ENCODE results near the gene TRAF6. TPM values are rescaled to one million over a fixed set of nuclear protein-coding genes. Genes with fewer than 3 reads are reported as not detected.

TRAF6 gene
- total RNA-seq, 1 experiment from 2014 or later = 10.9 TPM

GRCh38 chr11:36455658-36456111 lies 54.4 kb downstream of the TRAF6 start:
- no peaks in the 10 kb centered on the region for H3K36me3 ChIP-seq (ENCODE audit: control insufficient read depth, insufficient read depth, low read length)
- no peaks in the 10 kb centered on the region for H3K27me3 ChIP-seq (replicated peaks; ENCODE audit: control insufficient read depth, insufficient read depth, low read length)
- intact Hi-C loops (cut with micrococcal nuclease; ENCODE audit: unreplicated experiment) = no loop called here
- Mint-ChIP-seq H3K9me3 (ENCODE audit: unreplicated experiment) (no peaks in the 10 kb centered on the region), H3K4me1 (ENCODE audit: low read depth, unreplicated experiment) (peaks cover 38% of the 10 kb centered on the region), H3K27ac (ENCODE audit: unreplicated experiment) (peak overlapping the region; percentile 32), H3K27me3 (ENCODE audit: insufficient read depth, unreplicated experiment) (no peaks in the 10 kb centered on the region), H3K4me3 (ENCODE audit: unreplicated experiment) (no peak overlapping the region), H3K36me3 (ENCODE audit: insufficient read depth, unreplicated experiment) (no peaks in the 10 kb centered on the region)
- H3K9me3 ChIP-seq = no peaks in the 10 kb centered on the region
- peaks cover 35% of the 10 kb centered on the region for H3K4me1 ChIP-seq
- ChIA-PET CTCF (interaction anchor here (1.2 kb wide), 1 partner anchor 13 kb away, joined by 3 read pairs; no protein-coding TSS in a partner anchor), POLR2A (no interaction called here)
- DNase-seq = no peak
- TF ChIP-seq, protein P1, sequence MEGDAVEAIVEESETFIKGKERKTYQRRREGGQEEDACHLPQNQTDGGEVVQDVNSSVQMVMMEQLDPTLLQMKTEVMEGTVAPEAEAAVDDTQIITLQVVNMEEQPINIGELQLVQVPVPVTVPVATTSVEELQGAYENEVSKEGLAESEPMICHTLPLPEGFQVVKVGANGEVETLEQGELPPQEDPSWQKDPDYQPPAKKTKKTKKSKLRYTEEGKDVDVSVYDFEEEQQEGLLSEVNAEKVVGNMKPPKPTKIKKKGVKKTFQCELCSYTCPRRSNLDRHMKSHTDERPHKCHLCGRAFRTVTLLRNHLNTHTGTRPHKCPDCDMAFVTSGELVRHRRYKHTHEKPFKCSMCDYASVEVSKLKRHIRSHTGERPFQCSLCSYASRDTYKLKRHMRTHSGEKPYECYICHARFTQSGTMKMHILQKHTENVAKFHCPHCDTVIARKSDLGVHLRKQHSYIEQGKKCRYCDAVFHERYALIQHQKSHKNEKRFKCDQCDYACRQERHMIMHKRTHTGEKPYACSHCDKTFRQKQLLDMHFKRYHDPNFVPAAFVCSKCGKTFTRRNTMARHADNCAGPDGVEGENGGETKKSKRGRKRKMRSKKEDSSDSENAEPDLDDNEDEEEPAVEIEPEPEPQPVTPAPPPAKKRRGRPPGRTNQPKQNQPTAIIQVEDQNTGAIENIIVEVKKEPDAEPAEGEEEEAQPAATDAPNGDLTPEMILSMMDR (IDR thresholded peaks at IDR 0.05; ENCODE audit: insufficient read depth in 1 of 2, low read depth in 1 of 2, low read length in 1 of 2, severe bottlenecking in 1 of 2, unreplicated experiment in 1 of 2) = no peak
- BruUV-seq (replicated peaks) = no TSS peak
- no peak overlapping the region for H3K4me3 ChIP-seq (ENCODE audit: low read depth, low read length)

GRCh38 chr11:36454941-36455631 lies 55.0 kb downstream of the TRAF6 start:
- Mint-ChIP-seq H3K4me1 (ENCODE audit: low read depth, unreplicated experiment) (peaks cover 42% of the 10 kb centered on the region), H3K27ac (ENCODE audit: unreplicated experiment) (peak overlapping the region; percentile 32), H3K4me3 (ENCODE audit: unreplicated experiment) (no peak overlapping the region), H3K27me3 (ENCODE audit: insufficient read depth, unreplicated experiment) (no peaks in the 10 kb centered on the region), H3K36me3 (ENCODE audit: insufficient read depth, unreplicated experiment) (no peaks in the 10 kb centered on the region), H3K9me3 (ENCODE audit: unreplicated experiment) (no peaks in the 10 kb centered on the region)
- POLR2A ChIA-PET = no interaction called here
- DNase-seq = no peak
- CTCF ChIA-PET = no interaction called here
- H3K27me3 ChIP-seq (replicated peaks; ENCODE audit: control insufficient read depth, insufficient read depth, low read length) = no peaks in the 10 kb centered on the region
- TF ChIP-seq, protein P1 (IDR thresholded peaks at IDR 0.05; ENCODE audit: insufficient read depth in 1 of 2, low read depth in 1 of 2, low read length in 1 of 2, severe bottlenecking in 1 of 2, unreplicated experiment in 1 of 2) = no peak
- H3K4me1 ChIP-seq = peaks cover 35% of the 10 kb centered on the region
- no peaks in the 10 kb centered on the region for H3K36me3 ChIP-seq (ENCODE audit: control insufficient read depth, insufficient read depth, low read length)
- H3K9me3 ChIP-seq = no peaks in the 10 kb centered on the region
- BruUV-seq (replicated peaks) = no TSS peak
- intact Hi-C loops (cut with micrococcal nuclease; ENCODE audit: unreplicated experiment) = no loop called here
- no peak overlapping the region for H3K4me3 ChIP-seq (ENCODE audit: low read depth, low read length)

DNA sequence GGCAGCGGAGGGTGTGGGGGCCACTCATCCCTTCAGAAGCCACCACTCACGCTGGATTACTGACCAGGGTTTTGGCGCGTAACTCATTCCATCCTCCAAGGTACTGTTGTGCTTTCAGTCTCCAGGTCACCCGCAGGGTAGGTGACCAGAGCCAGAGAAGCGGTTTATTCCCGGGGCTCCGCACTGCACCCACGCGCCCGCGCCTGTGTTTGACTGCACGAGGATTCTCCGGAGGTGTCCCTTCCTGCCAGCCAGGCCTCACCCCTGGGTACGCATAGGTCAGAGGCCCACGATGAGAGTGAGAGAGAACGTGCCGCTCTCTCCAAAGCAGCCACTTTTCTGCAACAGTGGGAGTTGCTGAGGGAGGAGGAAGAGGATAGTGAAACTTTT lies 55.5 kb downstream of the TRAF6 start:
- no peak for DNase-seq
- ChIA-PET POLR2A (no interaction called here), CTCF (no interaction called here)
- no peak overlapping the region for H3K4me3 Mint-ChIP-seq (ENCODE audit: unreplicated experiment)
- no peaks in the 10 kb centered on the region for H3K36me3 Mint-ChIP-seq (ENCODE audit: insufficient read depth, unreplicated experiment)
- peak overlapping the region; percentile 32 for H3K27ac Mint-ChIP-seq (ENCODE audit: unreplicated experiment)
- Histone ChIP-seq H3K36me3 (ENCODE audit: control insufficient read depth, insufficient read depth, low read length) (no peaks in the 10 kb centered on the region), H3K4me1 (peaks cover 35% of the 10 kb centered on the region), H3K9me3 (no peaks in the 10 kb centered on the region), H3K4me3 (ENCODE audit: low read depth, low read length) (no peak overlapping the region), H3K27me3 (replicated peaks; ENCODE audit: control insufficient read depth, insufficient read depth, low read length) (no peaks in the 10 kb centered on the region)
- H3K9me3 Mint-ChIP-seq (ENCODE audit: unreplicated experiment) = no peaks in the 10 kb centered on the region
- H3K27me3 Mint-ChIP-seq (ENCODE audit: insufficient read depth, unreplicated experiment) = no peaks in the 10 kb centered on the region
- peaks cover 46% of the 10 kb centered on the region for H3K4me1 Mint-ChIP-seq (ENCODE audit: low read depth, unreplicated experiment)
- BruUV-seq (replicated peaks) = no TSS peak
- intact Hi-C loops (cut with micrococcal nuclease; ENCODE audit: unreplicated experiment) = no loop called here
- TF ChIP-seq, protein P1 (IDR thresholded peaks at IDR 0.05; ENCODE audit: insufficient read depth in 1 of 2, low read depth in 1 of 2, low read length in 1 of 2, severe bottlenecking in 1 of 2, unreplicated experiment in 1 of 2) = no peak
